GM12891 (cell line): ENCODE measurements around the gene NEURL1B.
"Not testable (repeated sequence)": the region's sequence is repeated elsewhere in the genome, so short reads cannot be mapped to it uniquely, and the experiment has no call there.

ENCODE experiments used
- DNase-seq: peaks from one replicate; pipeline ENCODE4 v3.0.0; 2011; ENCODE audit warnings: low spot score; ENCODE audit not compliant: insufficient read length
- FAIRE-seq: peaks from 2 replicates; lab custom pipeline; 2011; peaks lifted over from hg19 to GRCh38; lab: Jason Lieb, UNC
- PAX5 ChIP-seq: IDR thresholded peaks from 2 replicates; pipeline ENCODE4 v1.6.1; 2011; ENCODE audit warnings: low read length, moderate library complexity, mild to moderate bottlenecking; ENCODE audit not compliant: insufficient read depth, severe bottlenecking
- POLR2A ChIP-seq: IDR thresholded peaks from 2 replicates; pipeline ENCODE4 v1.6.1; 2011; ENCODE audit warnings: low read depth, low read length, control low read depth
- POLR2AphosphoS5 ChIP-seq: IDR thresholded peaks from 2 replicates; pipeline ENCODE4 v1.6.1; 2011; ENCODE audit warnings: low read depth, low read length, control low read depth
- POU2F2 ChIP-seq: IDR thresholded peaks from 2 replicates; pipeline ENCODE4 v1.6.1; 2011; ENCODE audit warnings: low read depth, mild to moderate bottlenecking, control low read depth, low read length, moderate library complexity
- SPI1 ChIP-seq: IDR thresholded peaks from 2 replicates; pipeline ENCODE4 v1.6.1; 2011; ENCODE audit warnings: low read depth, low read length, control low read depth
- TAF1 ChIP-seq: IDR thresholded peaks from 2 replicates; pipeline ENCODE4 v1.6.1; 2011; ENCODE audit warnings: low read depth, low read length, control low read depth

NEURL1B gene

DNA sequence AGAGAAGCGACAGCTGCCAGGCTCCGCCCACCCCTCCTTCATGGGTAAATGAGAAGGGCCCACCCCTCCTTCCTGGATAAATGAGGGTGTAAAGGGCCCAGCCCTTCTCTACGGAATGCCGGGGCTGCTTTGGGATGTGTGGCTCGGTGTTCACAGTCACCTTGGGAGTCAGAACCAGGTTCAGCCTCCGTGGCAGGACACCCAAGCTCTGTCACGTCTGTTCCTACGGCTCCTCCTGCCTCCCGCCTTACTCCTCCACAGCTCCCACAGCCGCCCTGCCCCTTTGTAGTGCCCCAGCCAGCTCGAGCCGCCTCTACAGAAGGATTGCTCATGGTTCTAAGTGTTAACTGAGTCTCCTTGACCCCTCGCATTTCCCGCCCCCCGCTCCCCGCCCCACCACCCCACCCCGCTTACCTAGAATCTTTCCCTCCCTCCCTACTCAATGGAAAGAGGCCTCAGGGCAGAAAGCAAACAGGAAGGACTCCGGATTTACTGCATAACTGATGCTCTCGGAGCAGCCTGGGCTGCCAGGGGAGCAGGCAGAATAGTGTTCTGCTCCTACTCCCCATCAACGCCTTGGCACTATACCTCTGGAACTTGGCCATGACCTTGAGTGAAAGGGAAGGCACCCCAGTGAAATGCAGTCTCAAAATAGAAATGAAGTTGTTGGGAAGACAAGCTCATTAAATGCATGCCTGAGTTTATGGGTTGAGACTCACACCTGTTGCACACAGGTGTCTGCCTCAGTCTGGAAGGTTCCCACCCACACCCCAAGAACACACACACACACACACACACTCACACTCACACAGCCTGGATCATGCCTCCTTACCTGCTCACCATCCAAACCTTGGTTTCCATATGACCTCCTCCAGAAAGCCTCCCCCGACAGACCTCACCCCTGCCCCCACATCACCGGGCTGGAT lies 59.6 kb downstream of the NEURL1B start:
- TF ChIP-seq POLR2A (no peak), POLR2AphosphoS5 (no peak), POU2F2 (no peak), PAX5 (no peak)
- FAIRE-seq (no peak), DNase-seq (no peak)

- FAIRE-seq (no peak), DNase-seq (no peak)
- TF ChIP-seq PAX5 (no peak), SPI1 (no peak), POLR2AphosphoS5 (no peak), TAF1 (no peak), POU2F2 (no peak), POLR2A (no peak)
Measured at GRCh38 chr5:172701291-172701656, 60.2 kb downstream of the NEURL1B start.

DNA sequence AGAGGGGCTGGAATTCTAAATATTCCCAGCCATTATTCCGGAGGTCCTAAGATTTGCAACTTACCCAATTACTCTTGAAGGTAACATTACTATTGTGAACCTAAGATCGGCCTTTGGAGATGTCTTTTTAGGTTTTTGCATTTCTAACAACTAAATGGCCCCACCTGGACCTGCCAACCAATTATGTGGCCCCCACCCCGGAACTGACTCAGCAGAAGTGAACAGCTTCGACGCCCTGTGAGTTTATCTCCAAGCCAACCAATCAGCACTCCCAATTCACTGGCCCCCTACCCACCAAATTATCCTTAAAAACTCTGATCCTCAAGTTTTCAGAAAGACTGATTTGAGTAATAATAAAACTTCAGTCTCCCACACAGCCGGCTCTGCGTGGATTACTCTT lies 62.9 kb downstream of the NEURL1B start:
- TF ChIP-seq SPI1 (no peak), POU2F2 (no peak), TAF1 (no peak), POLR2A (no peak), PAX5 (no peak), POLR2AphosphoS5 (no peak)
- no peak for DNase-seq
- no peak for FAIRE-seq

DNA sequence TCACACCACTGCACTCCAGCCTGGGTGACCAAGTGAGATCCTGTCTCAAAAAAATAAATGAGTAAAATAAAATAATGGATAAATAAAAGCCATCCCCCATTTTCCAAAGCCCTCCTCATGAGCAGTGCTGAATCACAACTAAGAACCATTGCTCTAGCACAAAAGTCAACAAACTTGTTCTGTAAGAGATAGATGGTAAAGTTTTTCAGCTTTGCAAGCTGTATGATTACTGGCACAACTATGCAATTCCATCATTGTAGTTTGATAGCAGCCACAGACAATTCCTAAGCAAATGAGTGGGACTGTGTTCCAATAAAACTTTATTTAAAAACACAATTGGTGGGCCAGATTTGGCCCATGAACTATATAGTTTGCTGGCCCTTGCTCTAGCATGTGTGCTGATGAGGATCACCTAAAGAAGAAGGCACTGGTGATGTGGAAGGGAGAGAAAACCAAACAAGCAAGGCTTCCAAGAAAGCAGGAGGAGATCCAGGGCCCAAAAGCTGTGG lies 64.6 kb downstream of the NEURL1B start:
- DNase-seq (no peak), FAIRE-seq (no peak)
- TF ChIP-seq SPI1 (no peak), PAX5 (no peak), TAF1 (no peak), POLR2A (no peak), POLR2AphosphoS5 (no peak), POU2F2 (no peak)

DNA sequence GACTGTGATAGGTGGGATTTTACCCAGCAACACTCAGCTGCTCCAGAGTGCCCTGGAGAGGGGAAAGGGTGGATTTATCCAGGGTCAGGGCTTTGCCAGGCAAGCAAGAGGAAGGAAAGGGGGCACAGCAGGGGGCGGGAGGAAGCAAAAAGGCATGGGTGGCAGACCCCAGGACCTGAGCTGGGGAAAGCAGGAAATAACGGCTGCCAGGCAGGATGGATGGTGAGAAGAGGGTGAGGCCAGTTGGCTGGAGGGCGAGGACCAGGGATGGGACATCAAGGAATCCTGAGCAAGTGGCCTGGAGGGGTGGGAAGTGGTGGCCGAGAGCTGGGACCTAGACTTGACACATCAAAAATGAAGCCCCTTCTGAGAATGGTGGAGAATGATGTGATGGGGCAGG lies 65.7 kb downstream of the NEURL1B start:
- no peak for DNase-seq
- FAIRE-seq, result no peak
- TF ChIP-seq POLR2A (no peak), POU2F2 (no peak)

GRCh38 chr5:172707285-172708182 lies 66.5 kb downstream of the NEURL1B start:
- TF ChIP-seq PAX5, result no peak
- no peak for TF ChIP-seq POU2F2
- no peak for TF ChIP-seq POLR2A
- TF ChIP-seq TAF1, result no peak
- no peak for TF ChIP-seq POLR2AphosphoS5
- no peak for TF ChIP-seq SPI1
- FAIRE-seq, result no peak
- no peak for DNase-seq

DNA sequence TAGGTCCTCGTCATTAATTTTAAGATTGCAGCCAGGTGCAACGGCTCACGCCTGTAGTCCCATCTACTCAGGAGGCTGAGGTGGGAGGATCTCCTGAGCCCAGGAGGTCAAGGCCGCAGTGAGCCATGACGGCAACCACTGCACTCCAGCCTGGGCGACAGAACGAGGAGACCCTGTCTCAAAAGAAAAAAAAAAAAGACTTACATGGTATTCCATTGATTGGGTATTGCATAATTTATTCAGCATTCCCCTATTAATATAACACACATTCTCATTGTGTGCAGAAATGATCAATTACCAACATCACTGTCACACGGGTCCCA lies 67.1 kb downstream of the NEURL1B start:
- TF ChIP-seq POU2F2, result no peak
- TF ChIP-seq SPI1, result no peak
- TF ChIP-seq POLR2A, result no peak
- no peak for TF ChIP-seq PAX5
- no peak for TF ChIP-seq POLR2AphosphoS5
- no peak for TF ChIP-seq TAF1
- FAIRE-seq (no peak), DNase-seq (no peak)

GRCh38 chr5:172710676-172711075 lies 69.6 kb downstream of the NEURL1B start:
- FAIRE-seq, result no peak
- no peak for DNase-seq
- no peak for TF ChIP-seq TAF1

DNA sequence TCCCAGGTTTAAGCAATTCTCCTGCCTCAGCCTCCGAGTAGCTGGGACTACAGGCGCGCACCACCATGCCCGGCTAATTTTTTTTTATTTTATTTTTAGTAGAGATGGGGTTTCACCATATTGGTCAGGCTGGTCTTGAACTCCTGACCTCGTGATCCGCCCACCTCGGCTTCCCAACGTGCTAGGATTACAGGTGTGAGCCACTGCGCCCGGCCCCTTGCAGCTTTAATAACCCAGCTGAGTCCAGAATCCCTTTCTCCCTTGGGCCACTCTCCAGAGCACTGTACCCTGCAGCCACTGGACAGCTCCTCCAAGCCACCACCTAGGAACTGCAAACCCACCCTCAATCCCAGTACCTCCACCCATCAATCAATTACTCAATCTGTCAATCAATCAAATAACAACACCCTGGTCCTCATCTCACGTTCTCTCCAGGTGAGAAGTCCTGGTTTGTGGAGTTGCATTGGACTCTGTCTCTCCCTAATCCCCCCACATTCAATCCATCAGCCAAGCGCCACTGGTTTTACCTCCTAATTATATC lies 70.3 kb downstream of the NEURL1B start:
- not testable (repeated sequence) for FAIRE-seq, DNase-seq

DNA sequence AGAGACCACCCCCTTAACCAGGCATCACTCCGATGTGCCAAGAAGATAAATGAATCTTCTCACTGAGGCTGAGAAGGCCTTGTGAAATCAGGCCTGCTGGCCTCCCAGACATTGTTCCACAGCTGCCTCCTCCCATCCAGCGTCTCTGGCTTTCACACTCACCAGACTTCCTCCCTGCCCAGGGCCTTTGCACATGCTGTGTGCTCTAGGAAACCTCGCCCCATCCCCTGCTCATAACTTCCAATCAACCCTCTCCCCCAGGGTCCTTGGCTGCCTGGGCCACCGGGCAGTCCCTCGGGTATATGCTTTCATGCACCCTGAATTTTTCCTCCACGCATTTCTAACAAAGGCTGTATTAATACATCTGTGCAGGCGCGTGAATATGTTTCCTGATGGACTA lies 71.5 kb downstream of the NEURL1B start:
- FAIRE-seq (no peak), DNase-seq (no peak)
- TF ChIP-seq POLR2A (no peak), PAX5 (no peak), POU2F2 (no peak), POLR2AphosphoS5 (no peak), SPI1 (no peak), TAF1 (no peak)
